Astrocyte of the spinal cord (primary cell): ENCODE results near the gene NMD3.

ENCODE experiments used
- DNase-seq: peaks from one replicate; pipeline ENCODE4 v3.0.0; 2011; ENCODE audit warnings: low read depth, low spot score
- H3K4me3 ChIP-seq: 2 replicates; pipeline ENCODE4 v1.5.1; 2011; ENCODE audit warnings: low read depth, mild to moderate bottlenecking, low read length, moderate library complexity
- CTCF ChIP-seq: IDR thresholded peaks from 2 replicates; pipeline ENCODE4 v1.5.1; 2012; ENCODE audit warnings: low read depth, mild to moderate bottlenecking, low read length, inconsistent platforms
- in situ Hi-C: cut with HindIII; loops from 2 replicates; pipeline ENCODE4 v1.10.0; 2017; ENCODE audit warnings: low sequenced_read_pairs

The NMD3 gene

GRCh38 chr3:161289174-161289573, 68.1 kb downstream of the NMD3 start:
- H3K4me3 ChIP-seq = no peak overlapping the region
- DNase-seq = no peak
- in situ Hi-C loops = no loop called here
- TF ChIP-seq CTCF = no peak

GRCh38 chr3:161291191-161291901, 70.2 kb downstream of the NMD3 start:
- no peak for DNase-seq
- in situ Hi-C loops = no loop called here
- no peak overlapping the region for H3K4me3 ChIP-seq
- no peak for TF ChIP-seq CTCF

- no peak for TF ChIP-seq CTCF
- no peak for DNase-seq
- in situ Hi-C loops = no loop called here
- H3K4me3 ChIP-seq = no peak overlapping the region
Measured at GRCh38 chr3:161293381-161293780, 72.3 kb downstream of the NMD3 start.

- in situ Hi-C loops = no loop called here
- DNase-seq = peak; percentile 60
- no peak overlapping the region for H3K4me3 ChIP-seq
- TF ChIP-seq CTCF = no peak
Measured at GRCh38 chr3:161295325-161295724, 74.2 kb downstream of the NMD3 start.

- no peak for DNase-seq
- TF ChIP-seq CTCF = no peak
- H3K4me3 ChIP-seq = no peak overlapping the region
- in situ Hi-C loops = no loop called here
Measured at GRCh38 chr3:161296814-161297213, 75.7 kb downstream of the NMD3 start.
